Measurements from ENCODE around the gene LCN9.
"Not testable (repeated sequence)": the region's sequence is repeated elsewhere in the genome, so short reads cannot be mapped to it uniquely, and the experiment has no call there.

Gene LCN9

DNA sequence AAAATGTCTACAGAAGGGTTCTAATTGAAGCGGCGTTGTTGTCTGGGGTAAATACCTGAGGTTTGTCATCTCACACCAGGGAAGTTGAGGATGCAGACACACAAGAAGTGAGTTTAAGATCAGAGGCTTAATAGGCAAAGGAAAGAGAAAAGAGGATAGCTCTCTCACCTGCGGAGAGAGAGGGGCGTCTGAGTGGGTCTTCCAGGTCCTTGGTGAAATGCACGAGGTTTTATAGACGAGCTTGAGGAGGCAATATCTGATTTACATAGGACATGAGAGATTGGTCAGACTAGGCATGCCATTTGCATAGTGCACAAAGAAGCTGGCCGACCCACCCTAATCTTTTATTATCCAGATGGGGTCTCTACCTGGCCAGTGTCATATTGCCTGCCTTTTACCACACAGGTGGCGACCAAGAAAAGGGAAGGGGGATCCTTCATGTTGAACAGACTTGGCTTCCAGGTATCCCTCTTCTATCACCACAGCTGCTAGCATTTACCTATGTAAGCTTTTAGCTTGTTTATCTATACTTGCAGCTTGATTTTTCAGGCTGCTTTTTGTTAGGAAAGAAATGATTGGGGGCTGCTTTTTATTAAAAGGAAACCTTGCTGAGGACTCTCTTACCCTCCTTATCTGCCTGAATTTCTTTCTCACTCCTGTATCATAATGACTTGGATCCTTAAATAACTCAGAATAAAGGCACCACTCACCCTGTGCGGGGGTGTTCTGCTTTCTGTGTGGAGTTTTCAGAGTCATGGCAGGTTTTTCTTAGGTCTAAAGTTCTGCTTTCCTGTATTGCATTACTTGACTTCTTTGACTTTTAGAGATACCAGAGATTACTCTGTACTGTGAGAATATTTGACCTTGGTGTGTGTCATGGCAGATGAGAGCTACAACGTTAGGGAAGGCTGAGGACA is 14.4 kb upstream of the LCN9 start:
- DNase-seq = no peak

DNA sequence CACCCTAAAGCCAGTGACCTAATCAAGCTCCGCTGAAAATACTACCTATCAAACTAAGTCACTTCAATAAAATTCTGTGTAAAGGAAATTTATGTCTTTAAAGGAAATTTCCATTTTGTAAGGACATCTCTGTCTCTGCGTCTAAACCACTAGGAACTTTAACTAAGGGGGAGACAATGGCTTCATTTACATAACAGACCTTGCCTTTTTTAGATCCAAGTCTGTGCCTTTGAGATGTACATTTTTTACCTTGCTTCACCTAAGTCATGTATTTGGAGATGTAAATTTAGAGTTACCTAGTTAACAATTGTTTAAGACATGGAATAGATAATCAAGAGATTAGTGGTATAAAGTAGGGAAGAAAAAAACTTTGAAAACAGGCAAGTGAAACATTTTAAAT is 13.6 kb upstream of the LCN9 start:
- DNase-seq = no peak

DNA sequence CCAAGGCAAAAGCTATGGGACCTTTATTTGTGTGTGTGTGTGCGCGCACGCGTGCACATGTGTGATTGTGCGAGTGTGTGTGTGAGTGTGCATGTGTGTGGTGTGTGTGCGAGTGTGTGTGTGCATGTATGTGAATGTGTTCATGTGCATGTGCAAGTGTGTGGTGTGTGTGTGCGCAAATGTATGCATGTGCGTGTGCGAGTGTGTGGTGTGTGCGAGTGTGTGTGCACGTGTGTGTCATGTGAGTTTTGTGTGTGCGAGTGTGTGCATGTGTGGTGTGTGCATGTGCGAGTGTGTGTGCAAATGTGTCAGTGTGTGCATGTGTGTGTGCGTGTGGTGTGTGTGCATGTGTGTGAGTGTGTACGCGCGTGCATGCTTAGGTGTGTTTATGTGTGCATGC is 12.7 kb upstream of the LCN9 start:
- no peak for DNase-seq

DNA sequence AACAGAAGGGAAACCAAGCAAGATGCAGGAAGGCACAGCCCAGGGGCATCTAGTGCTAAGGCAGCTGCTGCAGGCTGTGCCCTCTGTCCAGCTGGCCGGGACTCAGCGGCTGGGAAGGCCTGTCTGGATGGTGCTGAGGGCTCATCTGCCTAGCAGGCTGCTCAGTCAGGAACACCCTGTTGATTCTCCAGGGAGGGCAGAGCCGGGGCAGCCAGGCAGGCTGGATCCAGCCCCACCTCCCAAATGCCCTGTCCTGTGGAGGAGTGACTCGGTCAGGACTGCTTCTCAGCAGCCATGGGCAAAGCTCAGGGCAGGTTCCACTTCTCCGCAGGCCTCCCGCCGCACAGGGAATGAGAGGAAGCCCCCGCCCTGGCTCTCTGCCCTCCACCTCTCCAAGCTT is 7.8 kb upstream of the LCN9 start:
- DNase-seq = no peak

DNA sequence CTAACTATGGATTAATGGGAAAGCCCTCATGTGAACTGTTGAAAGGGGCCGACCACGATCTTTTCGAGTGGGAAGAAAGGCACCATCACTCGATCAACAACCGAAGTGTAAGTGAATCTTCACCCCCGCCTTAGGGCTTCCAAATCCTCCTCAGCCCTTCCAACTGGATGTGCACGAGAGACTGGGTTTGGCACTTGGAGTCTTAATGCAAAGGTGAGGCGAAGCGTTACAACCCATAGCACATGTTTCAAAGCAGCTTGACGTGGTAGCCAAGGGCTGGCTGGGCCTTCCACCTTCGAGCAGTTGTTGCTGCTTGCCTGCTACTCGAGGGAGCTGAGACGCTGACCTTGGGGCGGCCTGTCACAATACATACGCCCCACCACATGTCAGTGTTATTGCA is 5.7 kb upstream of the LCN9 start:
- DNase-seq = no peak

DNA sequence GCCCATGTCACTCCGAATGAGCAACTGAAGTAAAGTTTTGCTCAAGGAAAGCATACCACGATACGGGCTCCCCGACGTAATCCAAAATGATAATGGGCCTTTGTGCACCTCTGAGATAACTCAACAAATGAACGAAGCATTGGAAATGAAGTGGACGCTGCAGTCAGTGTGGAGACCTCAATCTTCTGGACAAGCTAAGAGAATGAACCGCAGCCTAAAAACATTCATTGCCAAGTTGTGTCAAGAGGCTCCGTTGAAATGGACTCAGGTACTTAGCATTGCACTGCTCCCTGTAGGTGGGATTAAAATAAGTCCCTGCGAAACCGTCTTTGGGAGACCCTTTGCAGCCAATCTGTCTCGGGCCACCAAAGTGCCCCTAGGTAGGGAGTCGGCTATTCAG is 3.9 kb upstream of the LCN9 start:
- no peak for DNase-seq

DNA sequence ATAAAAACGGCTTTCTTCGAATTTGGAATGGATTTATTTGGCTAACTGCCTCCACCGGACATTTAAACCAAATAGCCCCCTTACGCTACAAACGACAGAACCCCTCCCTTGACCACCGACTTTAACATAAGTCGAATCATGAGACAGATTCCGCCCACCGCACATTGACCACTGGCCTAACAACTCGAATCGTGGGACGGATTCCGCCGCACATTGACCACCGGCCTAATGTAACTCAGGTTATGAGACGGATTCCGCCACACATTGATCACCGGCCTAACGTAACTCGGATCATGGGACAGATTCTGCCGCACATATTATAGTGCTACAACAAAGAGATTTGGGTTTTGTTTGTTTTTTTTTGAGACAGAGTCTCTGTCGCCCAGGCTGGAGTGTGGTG is 2.7 kb upstream of the LCN9 start:
- DNase-seq = no peak

DNA sequence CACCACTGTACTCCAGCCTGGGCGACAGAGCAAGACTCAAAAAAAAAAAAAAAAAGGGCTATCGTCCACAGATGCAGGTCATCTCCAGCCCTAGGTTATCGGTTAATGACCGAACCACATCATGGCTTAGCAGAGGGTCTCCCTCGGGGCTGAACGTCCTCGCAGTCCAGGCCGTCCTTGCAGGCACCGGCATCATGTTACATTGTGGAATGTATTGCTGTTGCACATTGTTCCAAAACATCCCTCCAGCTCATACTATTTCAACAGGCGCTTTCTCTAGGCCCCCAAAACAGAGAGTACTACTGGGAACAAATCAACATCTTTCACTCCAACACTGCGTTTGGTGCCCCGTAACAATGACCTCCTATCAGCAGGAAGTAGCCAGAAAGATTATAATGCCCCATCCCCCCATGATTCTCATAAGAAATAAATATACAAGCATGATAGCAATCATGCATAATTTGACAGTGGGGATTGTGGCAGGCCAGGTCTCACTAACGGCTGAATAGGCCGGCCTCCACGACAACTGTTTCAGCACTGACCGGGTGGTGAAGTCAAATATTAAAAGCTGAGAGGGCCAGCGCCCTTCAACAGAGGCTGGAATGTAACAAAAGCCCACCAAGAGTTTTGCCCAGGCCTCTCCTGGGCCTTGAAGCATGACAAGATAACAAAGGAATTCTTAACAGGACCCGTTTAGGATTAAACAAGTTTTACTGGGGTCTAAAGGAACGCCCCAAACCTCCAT is 1.1 kb upstream of the LCN9 start:
- DNase-seq = no peak

DNA sequence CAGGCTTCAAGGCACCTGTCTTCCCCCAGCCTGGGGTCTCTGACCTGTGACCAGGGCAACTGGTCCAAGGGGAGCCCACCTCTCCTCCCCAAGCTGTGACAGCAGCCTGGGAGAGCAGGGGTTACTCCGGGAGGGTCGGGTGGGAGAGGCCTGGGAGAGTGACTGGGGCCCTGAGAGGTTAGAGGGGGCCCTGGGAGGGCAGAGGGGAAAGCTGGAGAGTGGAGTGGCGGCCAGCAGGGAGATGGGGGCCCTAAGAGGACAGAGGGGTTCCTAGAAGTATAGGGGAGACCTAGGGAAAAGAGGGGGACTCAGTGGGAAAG is 302 bp downstream of the LCN9 start:
- DNase-seq = no peak

DNA sequence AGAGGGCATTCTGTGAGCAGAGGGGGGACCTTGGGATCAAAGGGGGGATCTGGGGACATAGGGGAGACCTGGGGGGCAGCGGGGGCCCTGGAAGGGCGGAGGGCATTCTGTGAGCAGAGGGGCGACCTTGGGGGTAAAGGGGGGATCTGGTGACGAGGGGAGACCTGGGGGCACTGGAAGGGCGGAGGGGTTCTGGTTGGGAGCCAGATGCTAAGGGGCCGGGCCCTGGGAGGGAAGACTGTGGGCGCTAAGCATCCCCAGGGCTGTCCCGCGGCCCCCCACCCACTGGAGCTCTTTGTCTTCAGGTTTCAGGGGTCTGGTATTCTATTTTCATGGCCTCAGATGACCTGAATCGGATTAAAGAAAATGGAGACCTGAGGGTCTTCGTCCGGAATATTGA is 748 bp downstream of the LCN9 start:
- DNase-seq = no peak

DNA sequence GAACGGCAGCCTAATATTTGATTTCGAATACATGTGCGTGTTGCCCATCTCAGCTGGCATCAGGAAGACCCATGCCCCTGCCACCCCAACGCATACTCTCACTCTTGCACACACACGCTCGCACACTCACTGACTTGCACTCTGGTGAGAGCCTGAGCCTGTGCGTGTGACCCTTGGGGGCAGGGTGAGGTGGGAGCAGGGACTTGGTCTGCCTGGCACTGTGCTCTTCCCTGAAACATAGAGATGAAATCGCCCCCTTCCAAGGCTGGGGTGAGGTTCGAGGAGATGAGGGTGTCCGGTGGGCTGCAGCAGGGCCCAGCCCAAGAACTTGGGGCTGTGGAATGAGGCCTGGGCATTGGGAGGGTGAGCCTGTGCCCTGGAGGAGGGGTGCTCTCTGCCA is 1.2 kb downstream of the LCN9 start:
- no peak for DNase-seq

DNA sequence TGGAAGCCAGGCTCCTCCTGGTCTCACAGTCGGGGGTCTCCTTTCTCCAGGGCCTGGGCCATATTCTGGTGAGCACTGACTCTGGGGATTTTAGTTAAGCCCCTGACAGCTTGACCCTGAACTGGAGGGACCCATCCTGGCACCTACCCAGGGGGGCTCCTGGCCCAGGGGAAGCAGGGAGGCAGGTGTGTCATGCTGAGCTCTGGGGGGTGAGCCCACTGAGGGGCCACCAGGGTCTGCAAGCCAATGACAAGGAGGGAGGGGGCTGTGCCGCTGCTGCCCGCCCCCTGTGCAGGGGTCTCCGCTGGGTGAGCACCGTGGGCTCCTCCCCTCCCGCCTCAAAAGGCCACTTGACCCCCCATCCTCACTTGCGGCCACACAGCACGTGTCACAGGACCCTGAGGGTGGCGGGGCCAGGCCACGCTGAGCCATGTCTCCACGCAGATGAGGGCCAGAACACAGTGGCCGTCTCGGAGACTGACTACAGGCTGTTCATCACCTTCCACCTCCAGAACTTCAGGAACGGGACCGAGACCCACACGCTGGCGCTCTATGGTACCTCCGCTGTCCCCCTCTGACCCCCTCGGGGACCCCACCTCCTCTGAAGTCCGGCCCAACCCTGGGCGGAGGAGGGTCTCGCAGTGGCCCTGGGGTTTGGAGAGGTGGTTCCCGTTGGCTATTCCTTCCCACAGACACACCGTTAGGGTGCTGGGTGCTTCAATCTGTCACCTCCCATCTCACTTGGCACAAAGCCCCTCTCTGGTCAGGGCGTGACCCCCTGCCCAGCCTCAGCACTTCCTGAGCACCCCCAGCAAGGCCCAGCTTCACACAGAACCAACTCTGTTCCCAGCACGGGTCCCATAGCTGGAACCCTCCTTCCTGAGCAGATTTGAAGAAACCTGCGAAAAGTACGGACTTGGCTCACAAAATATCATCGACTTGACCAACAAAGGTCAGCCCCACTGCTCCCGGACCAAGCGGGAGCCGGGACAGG is 2.0 kb downstream of the LCN9 start:
- DNase-seq = no peak

DNA sequence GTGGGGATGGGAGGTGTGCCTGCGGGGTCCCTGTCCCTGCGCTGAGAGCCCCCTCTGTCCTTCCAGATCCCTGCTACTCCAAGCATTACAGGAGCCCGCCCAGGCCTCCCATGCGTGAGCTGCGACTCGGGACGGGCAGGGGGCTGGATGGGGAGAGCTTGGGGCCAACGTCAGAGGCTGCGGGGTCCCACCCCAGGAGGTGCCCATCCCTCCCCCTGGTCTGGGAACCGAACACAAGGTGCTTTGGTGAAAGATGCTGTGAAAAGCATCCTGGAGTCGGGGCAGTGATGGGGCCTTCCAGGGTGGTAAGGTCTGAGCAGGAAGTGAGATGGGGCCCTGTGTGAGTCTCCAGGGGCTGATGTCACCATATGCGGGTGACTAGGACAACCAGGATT is 2.7 kb downstream of the LCN9 start:
- no peak for DNase-seq

DNA sequence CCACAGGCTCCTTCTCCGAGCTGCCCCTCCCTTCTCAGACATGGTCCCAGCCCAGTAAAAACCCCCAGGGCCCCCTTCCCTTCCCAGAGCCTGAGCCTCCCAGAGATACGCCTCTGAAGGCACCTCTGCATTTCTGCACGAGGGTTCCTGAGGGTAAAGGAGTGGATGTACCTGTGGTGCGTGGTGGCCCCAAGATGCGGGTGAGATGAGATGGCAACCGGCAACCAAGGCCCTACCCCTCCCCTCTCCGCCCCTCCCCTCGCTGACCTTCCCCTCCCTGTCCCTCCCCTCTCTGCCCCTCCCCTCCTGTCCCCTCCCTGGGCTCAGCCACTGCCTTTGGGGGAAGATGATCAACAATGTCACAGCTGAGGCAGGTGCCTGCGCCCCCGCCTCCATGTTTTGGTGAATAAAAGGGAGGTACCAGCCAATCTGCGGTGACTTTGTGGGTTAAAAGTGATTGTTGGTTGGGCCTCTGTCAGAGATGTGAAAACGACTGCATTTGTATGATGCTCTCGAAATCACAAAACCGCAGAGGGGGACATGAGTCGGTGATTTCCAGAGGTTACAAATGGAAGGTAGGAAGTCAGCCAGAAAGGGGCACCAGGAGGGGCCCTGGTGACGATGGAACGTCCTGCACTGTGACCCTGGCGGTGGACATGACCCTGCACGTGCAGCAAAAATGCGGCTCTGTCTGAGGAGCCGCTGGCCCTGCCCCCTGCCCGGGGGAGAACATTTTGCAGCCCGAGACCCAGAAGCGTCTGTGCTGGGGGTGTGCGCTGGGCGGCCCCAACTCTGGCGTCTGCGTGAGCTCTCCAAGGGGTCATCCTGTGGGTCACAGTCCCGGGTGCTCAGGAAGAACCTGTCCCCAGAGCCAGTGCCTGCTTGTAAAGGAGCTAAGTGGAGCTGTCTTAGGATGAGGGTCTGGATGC is 3.7 kb downstream of the LCN9 start:
- DNase-seq = no peak

DNA sequence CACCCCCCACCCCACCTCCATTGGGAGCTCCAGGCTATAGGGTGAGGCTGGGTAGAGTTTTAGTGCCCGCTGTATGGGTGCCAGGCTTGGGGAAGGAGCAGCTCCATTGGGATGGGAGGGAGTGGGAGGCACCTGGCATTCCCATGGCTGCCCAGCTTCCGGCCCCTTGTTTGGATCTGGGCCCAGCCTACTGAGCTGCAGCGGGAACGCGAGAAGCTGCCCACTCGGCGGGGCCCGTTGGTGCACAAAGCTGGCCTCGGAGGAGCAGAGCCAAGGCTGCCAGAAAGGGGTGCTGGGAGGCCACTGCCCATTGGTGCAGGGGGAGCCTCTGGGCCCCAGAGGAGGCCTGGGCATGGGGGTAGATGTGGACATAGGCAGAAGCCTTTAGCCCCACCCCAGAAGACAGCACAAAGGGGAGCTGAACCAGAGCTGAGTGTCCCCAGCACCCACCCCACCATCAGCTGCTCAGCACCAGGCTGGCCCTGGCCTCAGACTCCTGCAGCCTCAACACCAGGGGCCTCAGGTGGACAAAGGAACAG is 4.4 kb downstream of the LCN9 start:
- no peak for DNase-seq

DNA sequence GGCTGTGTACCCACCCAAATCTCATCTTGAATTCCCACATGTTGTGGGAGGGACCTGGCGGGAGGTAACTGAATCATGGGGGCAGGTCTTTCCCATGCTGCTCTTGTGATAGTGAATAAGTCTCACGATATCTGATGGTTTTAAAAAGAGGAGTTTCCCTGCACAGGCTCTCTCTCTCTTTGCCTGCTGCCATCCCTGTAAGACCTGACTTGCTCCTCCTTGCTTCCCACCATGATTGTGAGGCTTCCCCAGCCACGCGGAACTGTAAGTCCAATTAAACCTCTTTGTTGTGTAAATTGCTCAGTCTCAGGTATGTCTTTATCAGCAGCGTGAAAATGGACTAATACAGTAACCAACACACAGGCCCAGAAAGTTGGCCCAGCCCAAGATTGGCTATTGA is 5.9 kb downstream of the LCN9 start:
- DNase-seq = not testable (repeated sequence)

DNA sequence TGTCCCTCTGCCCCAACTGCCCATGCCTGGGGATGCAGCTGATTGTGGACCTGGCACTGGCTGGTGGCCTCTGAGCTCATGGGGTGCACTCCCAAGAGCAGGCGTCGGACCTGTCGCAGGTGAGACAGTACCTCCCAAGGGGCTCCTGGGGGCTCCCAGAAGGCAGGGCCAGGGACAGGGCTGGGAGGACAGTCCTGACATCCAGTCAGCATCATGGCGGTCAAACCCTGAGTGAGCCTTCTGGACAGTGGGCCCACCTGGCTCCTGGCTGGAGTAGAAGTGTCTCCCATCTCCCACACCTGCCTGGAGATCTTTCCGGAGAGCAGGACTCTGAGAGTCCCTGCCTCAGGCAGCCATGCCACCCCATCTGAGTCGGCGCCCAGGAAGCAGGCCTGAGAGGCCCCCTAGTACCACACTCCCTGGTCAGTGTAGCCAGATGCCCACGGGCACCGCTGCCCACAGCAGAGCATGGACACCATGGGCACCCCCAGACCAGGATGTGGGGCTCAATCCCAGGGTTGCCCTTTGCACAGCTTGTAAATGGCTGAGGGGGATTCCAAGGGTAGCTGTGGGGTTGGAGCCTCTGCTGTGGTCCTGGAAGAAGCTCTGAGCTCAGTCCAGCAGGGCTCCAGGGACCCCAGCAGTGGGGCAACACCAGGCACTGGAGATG is 6.6 kb downstream of the LCN9 start:
- DNase-seq = no peak

DNA sequence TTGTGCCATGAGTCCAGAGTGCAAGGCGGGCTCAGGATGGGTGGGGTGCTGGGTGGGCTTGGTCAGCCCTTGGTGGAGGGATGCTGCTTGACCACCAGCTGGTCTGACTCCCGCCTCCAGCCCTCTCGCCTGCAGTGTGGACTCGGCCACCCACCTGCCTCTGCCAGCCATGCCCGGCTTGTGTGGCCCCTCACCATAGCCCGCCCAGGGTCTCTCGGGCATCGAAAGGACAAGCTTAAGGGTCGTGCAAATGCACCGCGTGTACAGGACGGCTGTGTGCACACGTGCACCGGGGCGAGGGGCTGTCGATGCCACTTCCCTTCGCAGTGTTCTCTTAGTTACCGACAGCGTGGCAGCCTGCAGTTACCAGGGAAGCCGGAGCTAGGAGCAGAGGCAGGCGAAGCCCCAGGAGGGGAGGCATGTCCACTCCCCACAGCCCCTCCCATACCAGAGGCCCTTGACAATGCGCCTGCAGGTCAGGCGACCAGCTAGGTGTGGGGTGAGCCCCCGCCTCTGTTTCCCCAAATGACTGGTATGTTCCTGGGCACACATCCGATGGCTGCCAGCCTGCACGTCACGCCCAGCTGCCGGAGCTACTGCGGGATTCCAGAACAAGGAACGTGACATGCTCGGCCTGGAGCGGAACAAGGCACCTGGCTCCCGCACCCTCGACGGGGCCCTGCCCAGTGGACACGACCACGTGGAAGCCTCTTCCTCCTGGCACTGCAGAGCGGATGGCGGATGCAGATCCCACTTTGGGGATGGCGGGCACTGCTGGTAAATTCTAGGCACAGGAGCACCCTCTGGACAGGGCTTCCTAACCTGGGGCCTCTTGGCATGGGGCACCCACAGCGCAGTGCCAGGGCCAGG is 7.8 kb downstream of the LCN9 start:
- no peak for DNase-seq

DNA sequence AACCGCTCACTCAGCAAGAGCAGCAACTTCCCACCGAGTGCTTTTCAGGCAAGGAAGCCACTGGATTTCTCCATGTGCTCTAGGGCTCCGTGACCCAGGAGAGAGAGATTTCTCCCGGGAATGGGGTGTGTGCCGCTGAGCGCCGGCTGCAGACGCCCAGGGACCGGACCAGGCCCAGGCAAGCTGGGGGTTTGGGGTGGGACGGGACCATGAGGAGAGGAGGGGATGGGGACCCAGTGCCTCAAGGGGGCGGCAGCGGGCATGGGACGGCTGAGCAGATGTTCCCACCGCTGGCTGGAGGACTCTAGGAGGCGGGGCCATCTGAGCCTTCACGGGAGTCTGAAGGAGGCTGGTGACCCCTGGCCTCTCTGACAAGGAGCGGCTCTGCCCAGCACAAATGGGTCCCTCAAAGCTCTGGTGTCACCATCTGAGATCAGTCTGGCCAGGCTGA is 8.5 kb downstream of the LCN9 start:
- no peak for DNase-seq

DNA sequence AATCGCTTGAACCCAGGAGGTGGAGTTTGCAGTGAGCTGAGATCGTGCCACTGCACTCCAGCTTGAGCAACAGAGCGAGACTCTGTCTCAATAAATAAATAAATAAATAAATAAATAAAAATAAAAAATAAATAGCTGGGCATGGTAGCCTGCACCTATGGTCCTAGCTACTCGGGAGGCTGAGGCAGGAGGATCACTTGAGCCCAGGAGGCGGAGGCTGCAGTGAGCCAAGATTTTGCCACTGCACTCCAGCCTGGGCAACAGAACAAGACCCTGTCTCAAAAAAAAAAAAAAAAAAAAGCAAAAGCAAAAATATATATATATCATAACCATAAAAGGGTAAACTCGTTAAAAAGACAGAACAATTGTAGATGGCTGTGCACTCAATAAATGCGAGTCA is 9.7 kb downstream of the LCN9 start:
- DNase-seq = not testable (repeated sequence)
